ENCODE measurements around the gene PCDH15.

DNA sequence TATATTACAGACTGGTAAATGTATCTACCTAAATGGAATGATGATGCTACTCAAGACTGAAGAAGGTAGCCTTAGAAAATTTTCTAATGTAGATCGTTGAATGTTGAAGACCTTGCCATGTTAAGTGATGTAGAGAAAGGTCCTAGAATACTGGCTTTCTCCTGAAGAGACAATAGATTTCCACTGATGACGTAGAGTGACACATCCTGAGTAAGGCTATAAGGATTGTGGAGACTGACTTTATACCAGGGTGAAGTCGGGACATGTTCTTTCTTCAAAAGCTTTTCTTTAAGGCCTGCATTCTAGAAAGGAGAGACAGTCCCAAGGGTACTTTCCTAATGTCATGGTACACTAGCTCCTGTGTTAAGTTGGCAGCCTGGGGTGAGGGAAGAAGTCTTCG, 58.6 kb downstream of the PCDH15 start:
- TF ChIP-seq POLR2A (IDR thresholded peaks at IDR 0.05; ENCODE audit: insufficient read depth in 1 of 2, low read depth in 2 of 2, low read length in 2 of 2) (no peak), ZNF678 (CRISPR knock-in tag; IDR thresholded peaks at IDR 0.05) (no peak), REL (CRISPR knock-in tag; conservative IDR thresholded peaks at IDR 0.05) (no peak), ZNF605 (CRISPR knock-in tag; IDR thresholded peaks at IDR 0.05) (no peak), ZNF296 (CRISPR knock-in tag; conservative IDR thresholded peaks at IDR 0.05) (no peak)

All from HepG2 (cell line).